ENCODE data around the gene CEBPZOS. TPM values are rescaled to one million over a fixed set of nuclear protein-coding genes. Genes with fewer than 3 reads are reported as not detected.

The CEBPZOS gene
- total and polyA plus RNA-seq, 4 donors = 32.6 to 61.6 (median 48.7) TPM

- whole genome bisulfite sequencing (ENCODE audit: insufficient coverage) = 100% methylated on average over 1 of the region's 3 CpGs
- Histone ChIP-seq H3K36me3 (ENCODE audit: control insufficient read depth, insufficient read depth, low read length) (no peaks in the 10 kb centered on the region), H3K4me1 (ENCODE audit: control insufficient read depth, insufficient read depth, low read length) (no peaks in the 10 kb centered on the region), H3K4me3 (ENCODE audit: low read depth, low read length) (no peak overlapping the region), H3K27me3 (ENCODE audit: control insufficient read depth, insufficient read depth, low read length) (no peaks in the 10 kb centered on the region), H3K27ac (ENCODE audit: low read depth, low read length) (no peak overlapping the region), H3K9me3 (ENCODE audit: control insufficient read depth, insufficient read depth, low read length) (peaks cover 3% of the 10 kb centered on the region)
- DNase-seq (ENCODE audit: low read depth in 4 of 6, low spot score in 6 of 6) = no peak
Observed at GRCh38 chr2:37167636-37168180, 28.6 kb upstream of the CEBPZOS start.

DNA sequence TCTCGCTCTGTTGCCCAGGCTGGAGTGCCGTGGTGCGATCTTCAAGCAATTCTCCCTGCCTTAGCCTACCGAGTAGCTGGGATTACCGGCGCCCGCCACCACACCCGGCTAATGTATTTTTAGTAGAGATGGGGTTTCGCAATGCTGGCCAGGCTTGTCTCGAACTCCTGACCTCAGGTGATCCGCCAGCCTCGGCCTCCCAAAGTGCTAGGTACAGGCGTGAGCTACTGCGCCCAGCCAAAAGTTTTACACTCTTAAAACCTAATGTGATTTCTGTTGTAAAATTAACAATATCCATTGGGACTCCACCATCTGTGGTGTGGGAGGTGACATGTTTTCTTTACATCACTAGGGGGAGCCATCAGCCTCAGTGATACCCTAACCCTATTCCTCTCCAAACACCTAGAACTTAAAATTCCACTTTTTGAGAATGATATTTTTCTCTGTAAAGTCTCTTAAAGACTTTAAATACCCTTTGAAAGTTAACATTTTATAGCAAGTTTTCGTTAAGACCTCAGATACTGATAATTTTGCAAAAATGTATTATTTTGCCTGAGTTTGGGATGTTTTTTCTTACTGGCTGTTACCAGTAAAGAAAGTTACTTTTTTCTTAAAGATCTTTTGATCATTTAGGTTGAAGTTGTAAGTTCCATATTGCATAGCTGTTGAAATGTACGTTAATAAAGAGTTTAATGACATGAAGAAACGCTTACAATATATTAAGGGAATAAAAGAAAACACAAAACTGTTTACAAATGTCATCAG, 27.9 kb upstream of the CEBPZOS start:
- H3K4me3 ChIP-seq (ENCODE audit: low read depth, low read length) = no peak overlapping the region
- no peaks in the 10 kb centered on the region for H3K4me1 ChIP-seq (ENCODE audit: control insufficient read depth, insufficient read depth, low read length)
- 70% methylated on average over 4 of the region's 17 CpGs for WGBS (ENCODE audit: insufficient coverage)
- H3K27me3 ChIP-seq (ENCODE audit: control insufficient read depth, insufficient read depth, low read length) = no peaks in the 10 kb centered on the region
- peak in 3 of 6 donors; percentile 9 to 34 (median 32) for DNase-seq (ENCODE audit: low read depth in 4 of 6, low spot score in 6 of 6)
- no peak overlapping the region for H3K27ac ChIP-seq (ENCODE audit: low read depth, low read length)
- H3K9me3 ChIP-seq (ENCODE audit: control insufficient read depth, insufficient read depth, low read length) = peaks cover 3% of the 10 kb centered on the region
- H3K36me3 ChIP-seq (ENCODE audit: control insufficient read depth, insufficient read depth, low read length) = no peaks in the 10 kb centered on the region

DNA sequence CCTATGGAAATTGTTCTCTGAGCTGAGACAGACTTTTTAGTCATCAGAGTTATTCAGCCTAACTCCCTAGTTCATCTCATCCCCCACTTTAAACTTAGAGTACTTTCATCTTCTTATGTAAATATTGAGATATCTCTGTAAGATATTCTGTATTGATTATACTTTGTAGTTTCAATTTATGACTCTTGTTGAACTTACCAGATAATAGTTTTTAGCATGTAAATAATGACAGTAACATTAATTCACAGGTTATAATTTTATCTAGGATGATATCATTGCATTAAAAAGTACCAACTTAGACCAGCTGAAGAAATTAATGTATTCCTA, 24.7 kb upstream of the CEBPZOS start:
- H3K4me1 ChIP-seq (ENCODE audit: control insufficient read depth, insufficient read depth, low read length) = no peaks in the 10 kb centered on the region
- no peaks in the 10 kb centered on the region for H3K9me3 ChIP-seq (ENCODE audit: control insufficient read depth, insufficient read depth, low read length)
- no peaks in the 10 kb centered on the region for H3K36me3 ChIP-seq (ENCODE audit: control insufficient read depth, insufficient read depth, low read length)
- no peak for DNase-seq (ENCODE audit: low read depth in 4 of 6, low spot score in 6 of 6)
- no peaks in the 10 kb centered on the region for H3K27me3 ChIP-seq (ENCODE audit: control insufficient read depth, insufficient read depth, low read length)
- no peak overlapping the region for H3K4me3 ChIP-seq (ENCODE audit: low read depth, low read length)
- no peak overlapping the region for H3K27ac ChIP-seq (ENCODE audit: low read depth, low read length)

GRCh38 chr2:37173741-37174140, 22.6 kb upstream of the CEBPZOS start:
- DNase-seq (ENCODE audit: low read depth in 4 of 6, low spot score in 6 of 6) = no peak
- WGBS (ENCODE audit: insufficient coverage) = 95% methylated on average over 1 of the region's 1 CpG
- no peaks in the 10 kb centered on the region for H3K9me3 ChIP-seq (ENCODE audit: control insufficient read depth, insufficient read depth, low read length)
- no peaks in the 10 kb centered on the region for H3K27me3 ChIP-seq (ENCODE audit: control insufficient read depth, insufficient read depth, low read length)
- no peaks in the 10 kb centered on the region for H3K36me3 ChIP-seq (ENCODE audit: control insufficient read depth, insufficient read depth, low read length)
- no peak overlapping the region for H3K27ac ChIP-seq (ENCODE audit: low read depth, low read length)
- H3K4me1 ChIP-seq (ENCODE audit: control insufficient read depth, insufficient read depth, low read length) = no peaks in the 10 kb centered on the region
- no peak overlapping the region for H3K4me3 ChIP-seq (ENCODE audit: low read depth, low read length)

- no peaks in the 10 kb centered on the region for H3K27me3 ChIP-seq (ENCODE audit: control insufficient read depth, insufficient read depth, low read length)
- no peak overlapping the region for H3K27ac ChIP-seq (ENCODE audit: low read depth, low read length)
- H3K36me3 ChIP-seq (ENCODE audit: control insufficient read depth, insufficient read depth, low read length) = no peaks in the 10 kb centered on the region
- no peak for DNase-seq (ENCODE audit: low read depth in 4 of 6, low spot score in 6 of 6)
- H3K4me1 ChIP-seq (ENCODE audit: control insufficient read depth, insufficient read depth, low read length) = no peaks in the 10 kb centered on the region
- H3K4me3 ChIP-seq (ENCODE audit: low read depth, low read length) = no peak overlapping the region
- WGBS (ENCODE audit: insufficient coverage) = 69% methylated on average over 2 of the region's 4 CpGs
- no peaks in the 10 kb centered on the region for H3K9me3 ChIP-seq (ENCODE audit: control insufficient read depth, insufficient read depth, low read length)
Observed at GRCh38 chr2:37180006-37180639, 16.2 kb upstream of the CEBPZOS start.

- no peak overlapping the region for H3K27ac ChIP-seq (ENCODE audit: low read depth, low read length)
- WGBS (ENCODE audit: insufficient coverage) = 86% methylated on average over 2 of the region's 5 CpGs
- no peaks in the 10 kb centered on the region for H3K9me3 ChIP-seq (ENCODE audit: control insufficient read depth, insufficient read depth, low read length)
- H3K36me3 ChIP-seq (ENCODE audit: control insufficient read depth, insufficient read depth, low read length) = no peaks in the 10 kb centered on the region
- H3K4me3 ChIP-seq (ENCODE audit: low read depth, low read length) = no peak overlapping the region
- no peaks in the 10 kb centered on the region for H3K27me3 ChIP-seq (ENCODE audit: control insufficient read depth, insufficient read depth, low read length)
- no peak for DNase-seq (ENCODE audit: low read depth in 4 of 6, low spot score in 6 of 6)
- no peaks in the 10 kb centered on the region for H3K4me1 ChIP-seq (ENCODE audit: control insufficient read depth, insufficient read depth, low read length)
Observed at GRCh38 chr2:37180640-37181039, 15.7 kb upstream of the CEBPZOS start.

DNA sequence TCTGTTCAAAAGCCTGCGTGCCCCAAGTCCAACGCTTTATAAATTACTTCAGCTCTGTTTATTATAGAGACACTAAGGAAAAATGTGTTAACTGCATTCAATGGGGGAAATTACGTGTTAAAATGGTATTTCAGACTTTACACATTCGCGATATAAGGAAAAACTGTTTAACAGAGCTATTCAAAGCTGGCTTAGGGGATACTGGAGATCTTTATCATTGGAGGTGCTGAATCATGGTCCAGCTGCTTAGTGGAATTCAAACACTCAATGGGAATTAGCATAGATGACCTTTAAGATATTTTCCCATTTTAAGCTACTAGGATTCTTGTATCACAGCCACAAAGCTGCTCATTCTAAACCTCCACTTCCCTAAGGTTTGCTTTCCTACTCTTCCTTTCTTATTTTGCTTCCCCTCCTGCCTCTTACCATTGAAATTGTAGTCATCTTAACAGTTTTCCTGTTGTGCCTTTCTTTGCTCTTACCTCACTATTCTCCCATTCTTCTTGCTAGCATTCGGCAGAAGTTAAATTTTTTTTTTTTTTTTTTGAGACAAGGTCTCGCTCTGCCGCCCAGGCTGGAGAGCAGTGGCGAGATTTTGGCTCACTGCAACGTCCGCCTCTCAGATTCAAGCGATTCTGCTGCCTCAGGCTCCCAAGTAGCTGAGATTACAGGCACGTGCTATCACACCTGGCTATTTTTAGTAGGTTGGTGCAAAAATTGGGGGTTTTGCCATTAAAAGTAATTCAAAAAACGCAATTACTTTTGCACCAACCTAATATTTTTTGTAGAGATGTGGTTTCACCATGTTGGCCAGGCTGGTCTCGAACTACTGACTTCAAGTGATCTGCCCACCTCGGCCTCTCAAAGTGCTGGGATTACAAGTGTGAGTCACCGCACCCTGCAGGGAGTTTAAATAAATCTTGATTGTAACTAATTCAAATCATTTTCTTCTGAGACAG, 14.3 kb upstream of the CEBPZOS start:
- no peaks in the 10 kb centered on the region for H3K9me3 ChIP-seq (ENCODE audit: control insufficient read depth, insufficient read depth, low read length)

GRCh38 chr2:37188570-37188969, 7.7 kb upstream of the CEBPZOS start, which contains the start of gene SULT6B1:
Gene SULT6B1, minus strand, starts transcription at chr2:37188670. Its CDS starts 30 bp downstream, at chr2:37188640.
- DNase-seq (ENCODE audit: low read depth in 4 of 6, low spot score in 6 of 6) = no peak
- Histone ChIP-seq H3K9me3 (ENCODE audit: control insufficient read depth, insufficient read depth, low read length) (no peaks in the 10 kb centered on the region), H3K27me3 (ENCODE audit: control insufficient read depth, insufficient read depth, low read length) (no peaks in the 10 kb centered on the region), H3K4me1 (ENCODE audit: control insufficient read depth, insufficient read depth, low read length) (no peaks in the 10 kb centered on the region), H3K4me3 (ENCODE audit: low read depth, low read length) (no peak within 1 kb of the TSS), H3K27ac (ENCODE audit: low read depth, low read length) (no peak within 1 kb of the TSS), H3K36me3 (ENCODE audit: control insufficient read depth, insufficient read depth, low read length) (no peaks in the 10 kb centered on the region)
- no CpG with 5 or more reads among the region's 2 CpGs for WGBS (ENCODE audit: insufficient coverage)

More for the DNA sequence above, 14.3 kb upstream of the CEBPZOS start:
- 68% methylated on average over 10 of the region's 17 CpGs for WGBS (ENCODE audit: insufficient coverage)
- no peaks in the 10 kb centered on the region for H3K4me1 ChIP-seq (ENCODE audit: control insufficient read depth, insufficient read depth, low read length)
- H3K27ac ChIP-seq (ENCODE audit: low read depth, low read length) = no peak overlapping the region
- no peak overlapping the region for H3K4me3 ChIP-seq (ENCODE audit: low read depth, low read length)
- H3K36me3 ChIP-seq (ENCODE audit: control insufficient read depth, insufficient read depth, low read length) = no peaks in the 10 kb centered on the region
- no peak for DNase-seq (ENCODE audit: low read depth in 4 of 6, low spot score in 6 of 6)
- no peaks in the 10 kb centered on the region for H3K27me3 ChIP-seq (ENCODE audit: control insufficient read depth, insufficient read depth, low read length)

DNA sequence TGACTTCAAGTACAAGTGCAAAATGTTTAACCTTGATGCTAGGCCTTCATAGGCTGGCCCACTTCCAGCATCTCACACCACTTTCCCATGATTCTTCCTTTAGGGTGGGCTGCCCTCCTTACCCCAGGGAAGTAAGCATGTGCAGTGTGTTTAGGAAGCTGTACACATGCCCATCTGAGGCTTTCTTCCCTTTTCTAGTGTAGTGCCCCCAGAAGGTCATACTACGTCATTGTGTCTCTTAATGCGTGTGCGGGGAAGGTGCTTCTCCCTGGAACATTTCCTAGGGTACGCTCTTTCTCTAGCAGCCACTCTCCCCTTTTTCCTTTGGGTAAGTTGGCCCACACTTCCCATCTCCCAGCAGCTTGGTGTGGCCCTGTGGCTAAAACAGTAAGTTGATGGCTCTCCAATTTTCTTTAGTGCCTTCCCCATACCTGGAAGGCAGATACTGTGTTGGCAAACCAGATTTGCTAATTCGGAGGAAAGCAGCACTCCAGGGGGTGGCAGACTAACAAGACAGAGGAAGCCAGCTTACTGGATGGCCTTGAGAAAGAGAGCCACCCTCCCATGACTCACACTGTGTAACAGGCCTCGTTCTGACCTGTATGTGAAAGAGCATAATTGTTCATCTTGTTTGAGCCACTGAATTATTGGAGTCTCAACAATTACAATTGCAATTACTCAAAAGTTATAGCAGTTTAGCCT, 6.7 kb upstream of the CEBPZOS start:
- no peak for DNase-seq (ENCODE audit: low read depth in 4 of 6, low spot score in 6 of 6)
- no peaks in the 10 kb centered on the region for H3K4me1 ChIP-seq (ENCODE audit: control insufficient read depth, insufficient read depth, low read length)
- no peaks in the 10 kb centered on the region for H3K36me3 ChIP-seq (ENCODE audit: control insufficient read depth, insufficient read depth, low read length)
- WGBS (ENCODE audit: insufficient coverage) = 90% methylated on average over 4 of the region's 6 CpGs
- H3K9me3 ChIP-seq (ENCODE audit: control insufficient read depth, insufficient read depth, low read length) = no peaks in the 10 kb centered on the region
- no peak overlapping the region for H3K4me3 ChIP-seq (ENCODE audit: low read depth, low read length)
- H3K27me3 ChIP-seq (ENCODE audit: control insufficient read depth, insufficient read depth, low read length) = no peaks in the 10 kb centered on the region
- H3K27ac ChIP-seq (ENCODE audit: low read depth, low read length) = no peak overlapping the region

Measured in spinal cord (tissue), 10 donors.